AG10803 (cell line): ENCODE data around the gene LZIC.

ENCODE experiments used
- DNase-seq: peaks from one replicate; pipeline ENCODE4 v3.0.0; 2010; ENCODE audit warnings: low read depth
- H3K4me3 ChIP-seq: 2 replicates; pipeline ENCODE4 v1.5.1; 2011; ENCODE audit warnings: mild to moderate bottlenecking, low read length, control low read depth
- TF ChIP-seq, protein P1 (sequence below): conservative IDR thresholded peaks from 2 replicates; pipeline ENCODE4 v1.5.1; 2011; ENCODE audit warnings: mild to moderate bottlenecking, low read length, control low read depth, inconsistent platforms

LZIC gene

DNA sequence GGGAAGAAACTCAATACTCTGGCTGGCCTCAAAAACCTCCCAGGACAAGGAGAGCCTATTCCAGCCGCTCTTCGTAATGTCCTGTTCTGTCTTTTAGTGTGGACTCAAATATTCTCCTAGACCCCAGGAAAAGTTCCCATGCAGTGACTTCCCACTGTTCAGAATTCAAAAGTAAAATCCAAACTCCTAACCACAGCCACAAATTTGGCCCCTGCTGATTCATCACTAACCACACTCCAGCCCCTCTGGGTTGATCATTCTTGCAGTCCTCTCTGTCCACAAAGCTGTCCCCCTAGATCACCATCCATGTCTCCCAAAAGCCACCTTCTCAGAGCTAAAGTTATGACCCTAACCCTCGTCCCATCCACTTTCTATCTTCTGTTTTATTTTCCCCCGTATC lies 38.2 kb downstream of the LZIC start:
- DNase-seq = peak; percentile 29
- TF ChIP-seq, protein P1, sequence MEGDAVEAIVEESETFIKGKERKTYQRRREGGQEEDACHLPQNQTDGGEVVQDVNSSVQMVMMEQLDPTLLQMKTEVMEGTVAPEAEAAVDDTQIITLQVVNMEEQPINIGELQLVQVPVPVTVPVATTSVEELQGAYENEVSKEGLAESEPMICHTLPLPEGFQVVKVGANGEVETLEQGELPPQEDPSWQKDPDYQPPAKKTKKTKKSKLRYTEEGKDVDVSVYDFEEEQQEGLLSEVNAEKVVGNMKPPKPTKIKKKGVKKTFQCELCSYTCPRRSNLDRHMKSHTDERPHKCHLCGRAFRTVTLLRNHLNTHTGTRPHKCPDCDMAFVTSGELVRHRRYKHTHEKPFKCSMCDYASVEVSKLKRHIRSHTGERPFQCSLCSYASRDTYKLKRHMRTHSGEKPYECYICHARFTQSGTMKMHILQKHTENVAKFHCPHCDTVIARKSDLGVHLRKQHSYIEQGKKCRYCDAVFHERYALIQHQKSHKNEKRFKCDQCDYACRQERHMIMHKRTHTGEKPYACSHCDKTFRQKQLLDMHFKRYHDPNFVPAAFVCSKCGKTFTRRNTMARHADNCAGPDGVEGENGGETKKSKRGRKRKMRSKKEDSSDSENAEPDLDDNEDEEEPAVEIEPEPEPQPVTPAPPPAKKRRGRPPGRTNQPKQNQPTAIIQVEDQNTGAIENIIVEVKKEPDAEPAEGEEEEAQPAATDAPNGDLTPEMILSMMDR = no peak
- no peak overlapping the region for H3K4me3 ChIP-seq

DNA sequence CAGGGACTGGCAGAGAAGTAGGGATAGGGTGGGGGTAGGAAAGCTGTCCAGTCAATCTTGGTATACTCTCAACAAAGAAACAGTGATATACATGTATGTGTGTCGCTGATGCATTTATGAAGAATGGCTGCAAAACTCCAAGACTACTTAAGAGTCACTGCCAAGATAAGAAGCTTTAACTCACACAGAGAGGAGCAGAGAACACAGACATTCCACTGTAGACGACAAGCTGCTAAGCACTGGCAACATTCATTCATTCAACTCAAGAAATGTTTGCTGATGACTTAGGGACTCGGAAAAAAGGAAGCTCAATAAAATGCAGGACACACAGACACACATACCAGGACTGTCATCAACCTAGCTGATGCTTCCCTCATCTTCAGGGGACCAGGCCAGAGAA lies 38.6 kb downstream of the LZIC start:
- peak; percentile 25 for DNase-seq
- TF ChIP-seq, protein P1 = no peak
- H3K4me3 ChIP-seq = no peak overlapping the region

DNA sequence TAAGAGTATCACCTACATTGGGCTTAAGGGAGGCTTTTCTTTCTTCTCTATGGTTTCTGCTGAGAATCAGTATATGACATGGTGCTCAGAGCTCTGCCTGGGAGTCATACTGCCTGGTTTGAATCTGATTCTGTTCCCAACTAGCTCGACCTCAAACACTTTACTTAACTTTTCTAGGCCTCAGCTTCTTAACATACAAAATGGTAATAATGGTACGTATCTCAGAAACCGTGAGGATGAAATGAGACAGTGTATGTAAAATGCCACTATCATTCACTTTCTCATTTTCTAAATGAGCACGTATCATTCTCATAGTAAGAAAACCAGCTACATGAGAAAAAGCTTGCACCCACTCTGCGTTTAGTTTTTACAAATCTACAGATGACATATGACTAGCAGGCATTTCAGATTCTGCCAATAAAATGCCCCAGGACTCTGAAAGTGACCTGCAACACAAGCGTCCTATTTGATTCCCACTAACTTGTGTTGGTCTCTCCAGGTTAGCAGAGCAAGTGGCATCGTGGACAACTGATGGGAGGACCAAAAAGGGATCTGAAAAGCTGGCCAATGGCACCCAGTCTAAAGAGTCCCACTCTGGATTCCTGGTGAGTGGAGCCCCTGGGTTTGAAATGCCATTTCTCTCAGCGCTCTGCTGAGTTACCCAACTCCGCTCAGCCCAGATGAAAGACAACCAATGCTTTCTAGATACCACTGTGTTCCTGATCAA lies 39.2 kb downstream of the LZIC start:
- no peak overlapping the region for H3K4me3 ChIP-seq
- no peak for DNase-seq
- TF ChIP-seq, protein P1 = no peak

DNA sequence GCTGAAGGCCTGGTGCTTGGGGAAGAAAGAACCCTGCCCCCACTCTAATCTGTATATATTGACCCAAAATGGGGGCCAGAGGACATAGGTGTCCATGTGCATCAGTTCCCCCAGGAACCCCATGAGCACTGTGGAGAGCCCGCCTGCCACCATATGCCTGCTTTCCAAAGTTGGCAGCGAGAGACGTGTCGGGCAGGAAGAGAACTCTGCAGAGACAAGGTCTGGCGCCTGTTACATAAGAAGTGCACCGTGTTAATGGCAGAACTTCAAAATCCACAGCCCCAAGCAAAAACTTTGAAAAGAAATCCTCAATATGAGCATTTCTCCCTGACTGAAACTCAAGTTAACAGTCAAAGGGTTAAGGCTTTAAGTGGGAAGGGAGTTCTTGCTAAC lies 41.1 kb downstream of the LZIC start:
- TF ChIP-seq, protein P1 = no peak
- no peak overlapping the region for H3K4me3 ChIP-seq
- DNase-seq = no peak

DNA sequence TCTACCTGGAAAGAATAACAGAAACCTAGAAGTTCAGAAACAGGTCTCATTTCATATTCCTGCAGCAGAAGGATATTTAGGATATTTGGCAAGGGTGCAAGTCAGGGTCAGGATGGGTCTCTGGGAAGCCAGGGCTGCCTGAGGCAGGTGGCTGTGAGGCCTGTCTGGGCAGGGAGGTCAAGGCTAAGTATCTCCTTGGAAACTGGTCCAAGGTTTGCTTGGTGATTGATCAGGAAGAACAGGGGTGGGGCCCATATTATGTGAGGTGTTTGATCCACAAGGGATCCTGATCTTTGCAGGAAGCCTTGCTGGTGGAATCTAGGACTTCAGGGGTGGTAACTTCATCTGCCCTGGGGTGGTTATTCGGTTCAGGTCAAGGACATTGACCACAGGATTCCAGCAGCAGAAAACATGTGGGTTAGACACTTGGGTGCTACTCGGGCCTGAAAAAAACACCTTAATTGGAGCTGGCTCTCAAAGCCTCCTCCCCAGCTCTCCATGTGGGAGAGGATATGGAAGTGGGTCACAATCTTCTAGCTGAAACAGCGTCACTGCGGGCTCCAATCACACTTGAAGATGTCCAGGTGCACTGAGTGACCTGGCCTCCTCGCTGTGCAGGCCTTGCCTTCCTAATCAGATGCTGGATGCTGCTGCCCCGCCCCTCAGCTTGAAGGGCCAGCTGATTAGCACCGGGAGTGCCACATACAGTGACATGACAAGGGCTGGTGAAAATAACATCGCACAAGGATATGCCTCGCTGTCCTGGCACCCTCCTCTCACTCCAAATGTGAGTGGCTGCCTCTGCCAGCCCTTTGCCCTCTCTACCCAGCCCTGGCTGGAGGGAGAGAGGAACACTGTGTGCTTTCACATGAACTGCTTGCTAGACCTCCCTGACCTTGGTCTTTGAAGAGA lies 41.8 kb downstream of the LZIC start:
- no peak overlapping the region for H3K4me3 ChIP-seq
- DNase-seq = no peak
- TF ChIP-seq, protein P1 = no peak

DNA sequence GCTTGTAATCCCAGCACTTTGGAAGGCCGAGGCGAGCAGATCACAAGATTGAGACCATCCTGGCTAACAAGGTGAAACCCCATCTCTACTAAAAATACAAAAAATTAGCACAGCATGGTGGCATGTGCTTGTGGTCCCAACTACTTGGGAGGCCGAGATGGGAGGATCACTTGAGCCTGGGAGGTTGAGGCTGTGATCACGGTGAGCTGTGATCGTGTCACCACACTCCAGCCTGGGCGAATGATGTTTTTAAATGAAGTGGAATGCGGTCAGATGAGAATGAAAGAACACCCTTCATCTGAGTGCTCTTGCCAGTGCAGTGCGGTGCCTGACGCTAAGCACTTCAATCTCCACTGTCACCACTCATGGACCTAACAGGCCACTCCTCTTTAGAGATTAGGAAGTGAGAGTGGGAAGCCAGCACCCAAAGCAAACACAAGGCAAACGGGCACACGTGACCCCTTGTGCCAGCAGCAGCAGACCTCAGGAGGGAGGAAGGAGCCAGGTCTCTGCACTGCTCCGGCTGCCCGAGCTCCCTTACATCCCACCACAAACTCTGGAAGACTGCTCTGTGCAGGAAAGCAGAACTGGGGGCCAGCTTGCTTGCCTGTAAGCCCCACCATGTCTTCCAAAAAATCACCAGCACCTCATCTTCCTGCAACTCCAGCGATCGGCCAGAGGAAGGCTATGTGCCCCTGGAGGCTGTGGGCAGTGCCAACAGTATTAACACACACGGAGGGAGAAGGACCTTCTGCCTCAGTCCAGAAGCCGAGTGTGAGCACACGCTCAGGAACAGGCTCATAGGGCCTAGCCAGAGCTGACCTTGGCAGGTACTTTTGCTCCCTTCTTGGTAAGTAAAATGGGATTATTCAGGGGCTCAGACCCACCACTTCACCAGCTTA lies 42.8 kb downstream of the LZIC start:
- H3K4me3 ChIP-seq = no peak overlapping the region
- TF ChIP-seq, protein P1 = no peak

More for the DNA sequence above, 42.8 kb downstream of the LZIC start:
- DNase-seq = no peak
